ENCODE results near the gene COX6B1.
A peak's percentile ranks its signal among the peaks of the same experiment; 100 is the strongest.

Gene COX6B1

GRCh38 chr19:35621708-35622107 is 26.4 kb upstream of the COX6B1 start:
- Histone ChIP-seq H3K4me3 (ENCODE audit: insufficient read length, low read depth) (no peak overlapping the region), H3K27me3 (ENCODE audit: insufficient read depth, insufficient read length) (no peaks in the 10 kb centered on the region), H3K9me3 (ENCODE audit: insufficient read depth, low read length) (no peaks in the 10 kb centered on the region), H3K9ac (ENCODE audit: insufficient read length, low read depth) (no peak overlapping the region), H3K4me1 (ENCODE audit: insufficient read depth, insufficient read length) (no peaks in the 10 kb centered on the region), H3K36me3 (ENCODE audit: insufficient read depth, insufficient read length, low read length) (peaks cover 49% of the 10 kb centered on the region)
- TF ChIP-seq ZNF274 (IDR thresholded peaks at IDR 0.05; ENCODE audit: low read depth, low read length): no peak
- TF ChIP-seq YY1 (IDR thresholded peaks at IDR 0.05; ENCODE audit: insufficient read depth, insufficient read length): no peak
- TF ChIP-seq SUZ12 (IDR thresholded peaks at IDR 0.05; ENCODE audit: extremely low read depth, insufficient read depth, insufficient read length): no peak
- DNase-seq (ENCODE audit: low read depth, low spot score): no peak

- no peak for TF ChIP-seq SUZ12 (IDR thresholded peaks at IDR 0.05; ENCODE audit: extremely low read depth, insufficient read depth, insufficient read length)
- no peak for TF ChIP-seq ZNF274 (IDR thresholded peaks at IDR 0.05; ENCODE audit: low read depth, low read length)
- H3K36me3 ChIP-seq (ENCODE audit: insufficient read depth, insufficient read length, low read length): peaks cover 42% of the 10 kb centered on the region
- H3K27me3 ChIP-seq (ENCODE audit: insufficient read depth, insufficient read length): no peaks in the 10 kb centered on the region
- no peaks in the 10 kb centered on the region for H3K4me1 ChIP-seq (ENCODE audit: insufficient read depth, insufficient read length)
- no peak for DNase-seq (ENCODE audit: low read depth, low spot score)
- no peak overlapping the region for H3K9ac ChIP-seq (ENCODE audit: insufficient read length, low read depth)
- H3K4me3 ChIP-seq (ENCODE audit: insufficient read length, low read depth): no peak overlapping the region
- H3K9me3 ChIP-seq (ENCODE audit: insufficient read depth, low read length): no peaks in the 10 kb centered on the region
These were observed 25.4 kb upstream of the COX6B1 start for GRCh38 chr19:35622750-35623149.

GRCh38 chr19:35623327-35624010 is 24.7 kb upstream of the COX6B1 start:
- no peak overlapping the region for H3K9ac ChIP-seq (ENCODE audit: insufficient read length, low read depth)

GRCh38 chr19:35628264-35628564 is 19.9 kb upstream of the COX6B1 start:
- Histone ChIP-seq H3K27me3 (ENCODE audit: insufficient read depth, insufficient read length) (no peaks in the 10 kb centered on the region), H3K4me3 (ENCODE audit: insufficient read length, low read depth) (peak overlapping the region; percentile 84), H3K36me3 (ENCODE audit: insufficient read depth, insufficient read length, low read length) (peaks cover 29% of the 10 kb centered on the region), H3K9ac (ENCODE audit: insufficient read length, low read depth) (peak overlapping the region; percentile 66), H3K4me1 (ENCODE audit: insufficient read depth, insufficient read length) (peaks cover 2% of the 10 kb centered on the region), H3K9me3 (ENCODE audit: insufficient read depth, low read length) (no peaks in the 10 kb centered on the region)
- DNase-seq (ENCODE audit: low read depth, low spot score): no peak
- TF ChIP-seq YY1 (IDR thresholded peaks at IDR 0.05; ENCODE audit: insufficient read depth, insufficient read length): no peak
- TF ChIP-seq SUZ12 (IDR thresholded peaks at IDR 0.05; ENCODE audit: extremely low read depth, insufficient read depth, insufficient read length): no peak
- TF ChIP-seq ZNF274 (IDR thresholded peaks at IDR 0.05; ENCODE audit: low read depth, low read length): no peak

More at GRCh38 chr19:35623327-35624010, 24.7 kb upstream of the COX6B1 start:
- Histone ChIP-seq H3K4me1 (ENCODE audit: insufficient read depth, insufficient read length) (no peaks in the 10 kb centered on the region), H3K36me3 (ENCODE audit: insufficient read depth, insufficient read length, low read length) (peaks cover 36% of the 10 kb centered on the region), H3K9me3 (ENCODE audit: insufficient read depth, low read length) (no peaks in the 10 kb centered on the region), H3K27me3 (ENCODE audit: insufficient read depth, insufficient read length) (no peaks in the 10 kb centered on the region), H3K4me3 (ENCODE audit: insufficient read length, low read depth) (no peak overlapping the region)
- no peak for DNase-seq (ENCODE audit: low read depth, low spot score)
- TF ChIP-seq ZNF274 (IDR thresholded peaks at IDR 0.05; ENCODE audit: low read depth, low read length) (no peak), SUZ12 (IDR thresholded peaks at IDR 0.05; ENCODE audit: extremely low read depth, insufficient read depth, insufficient read length) (no peak), YY1 (IDR thresholded peaks at IDR 0.05; ENCODE audit: insufficient read depth, insufficient read length) (no peak)

- Histone ChIP-seq H3K36me3 (ENCODE audit: insufficient read depth, insufficient read length, low read length) (peaks cover 34% of the 10 kb centered on the region), H3K9ac (ENCODE audit: insufficient read length, low read depth) (peak within 1 kb of the TSS; percentile 85), H3K27me3 (ENCODE audit: insufficient read depth, insufficient read length) (no peaks in the 10 kb centered on the region), H3K4me3 (ENCODE audit: insufficient read length, low read depth) (peak within 1 kb of the TSS; percentile 84), H3K9me3 (ENCODE audit: insufficient read depth, low read length) (no peaks in the 10 kb centered on the region), H3K4me1 (ENCODE audit: insufficient read depth, insufficient read length) (peaks cover 2% of the 10 kb centered on the region)
- DNase-seq (ENCODE audit: low read depth, low spot score): peak; percentile 95
- no peak for TF ChIP-seq YY1 (IDR thresholded peaks at IDR 0.05; ENCODE audit: insufficient read depth, insufficient read length)
- no peak for TF ChIP-seq ZNF274 (IDR thresholded peaks at IDR 0.05; ENCODE audit: low read depth, low read length)
- no peak for TF ChIP-seq SUZ12 (IDR thresholded peaks at IDR 0.05; ENCODE audit: extremely low read depth, insufficient read depth, insufficient read length)
These were observed 19.4 kb upstream of the COX6B1 start, which contains the start of gene RBM42 for GRCh38 chr19:35628565-35629331. RBM42 (plus strand) TSS chr19:35629036; CDS start chr19:35629154, 118 bp downstream.

GRCh38 chr19:35629332-35629633 is 18.8 kb upstream of the COX6B1 start:
- Histone ChIP-seq H3K27me3 (ENCODE audit: insufficient read depth, insufficient read length) (no peaks in the 10 kb centered on the region), H3K9ac (ENCODE audit: insufficient read length, low read depth) (peak overlapping the region; percentile 85), H3K36me3 (ENCODE audit: insufficient read depth, insufficient read length, low read length) (peaks cover 39% of the 10 kb centered on the region), H3K4me3 (ENCODE audit: insufficient read length, low read depth) (peak overlapping the region; percentile 84), H3K4me1 (ENCODE audit: insufficient read depth, insufficient read length) (peaks cover 2% of the 10 kb centered on the region), H3K9me3 (ENCODE audit: insufficient read depth, low read length) (no peaks in the 10 kb centered on the region)
- TF ChIP-seq YY1 (IDR thresholded peaks at IDR 0.05; ENCODE audit: insufficient read depth, insufficient read length): no peak
- TF ChIP-seq SUZ12 (IDR thresholded peaks at IDR 0.05; ENCODE audit: extremely low read depth, insufficient read depth, insufficient read length): no peak
- TF ChIP-seq ZNF274 (IDR thresholded peaks at IDR 0.05; ENCODE audit: low read depth, low read length): no peak
- no peak for DNase-seq (ENCODE audit: low read depth, low spot score)

GRCh38 chr19:35633727-35634440 is 14.2 kb upstream of the COX6B1 start:
- peaks cover 5% of the 10 kb centered on the region for H3K4me1 ChIP-seq (ENCODE audit: insufficient read depth, insufficient read length)
- TF ChIP-seq SUZ12 (IDR thresholded peaks at IDR 0.05; ENCODE audit: extremely low read depth, insufficient read depth, insufficient read length) (no peak), YY1 (IDR thresholded peaks at IDR 0.05; ENCODE audit: insufficient read depth, insufficient read length) (no peak), ZNF274 (IDR thresholded peaks at IDR 0.05; ENCODE audit: low read depth, low read length) (no peak)
- no peak for DNase-seq (ENCODE audit: low read depth, low spot score)
- no peaks in the 10 kb centered on the region for H3K27me3 ChIP-seq (ENCODE audit: insufficient read depth, insufficient read length)
- no peak overlapping the region for H3K9ac ChIP-seq (ENCODE audit: insufficient read length, low read depth)
- H3K36me3 ChIP-seq (ENCODE audit: insufficient read depth, insufficient read length, low read length): peaks cover 72% of the 10 kb centered on the region
- H3K9me3 ChIP-seq (ENCODE audit: insufficient read depth, low read length): no peaks in the 10 kb centered on the region
- no peak overlapping the region for H3K4me3 ChIP-seq (ENCODE audit: insufficient read length, low read depth)
